NOMO-1 (cell line): ENCODE data around the gene PPP1R9A.

Experiments used
- DNase-seq, 2 experiments: peaks; one replicate each; lab custom pipeline; 2025; ENCODE audit not compliant: unreplicated experiment in 2 of 2; lab: John Stamatoyannopoulos, UW

PPP1R9A gene

GRCh38 chr7:95342029-95342428 lies 434.6 kb downstream of the PPP1R9A start:
- DNase-seq: no peak

GRCh38 chr7:95342642-95343307 lies 435.4 kb downstream of the PPP1R9A start:
- DNase-seq: no peak
